Calu3 (cell line): ENCODE measurements around the gene TXNRD1. TPM values are rescaled to one million over a fixed set of nuclear protein-coding genes. Genes with fewer than 3 reads are reported as not detected.
A peak's percentile ranks its signal among the peaks of the same experiment; 100 is the strongest.

ENCODE experiments used
- BruUV-seq: library from RNA; stranded (reverse); fragments of 400-500 nt; replicated peaks from 2 replicates; lab custom pipeline; 2021; lab: Mats Ljungman, UMichigan
- CTCF ChIA-PET: fragments of 300-600 bp; sonication (Branson Sonifier 250); formaldehyde crosslinking; loops from one replicate; lab custom pipeline; 2022; ENCODE audit warnings: antibody characterized with exemption; lab: Charles Lee
- DNase-seq: peaks from one replicate; pipeline ENCODE4 v3.0.0; 2022
- H3K27ac Mint-ChIP-seq: one replicate; pipeline ENCODE4 v1.8.0; 2022; ENCODE audit warnings: mixed read lengths; ENCODE audit not compliant: unreplicated experiment
- H3K27me3 Mint-ChIP-seq: one replicate; pipeline ENCODE4 v1.8.0; 2022; ENCODE audit warnings: mixed read lengths; ENCODE audit not compliant: unreplicated experiment
- H3K36me3 Mint-ChIP-seq: one replicate; pipeline ENCODE4 v1.8.0; 2022; ENCODE audit warnings: mild to moderate bottlenecking, moderate library complexity, mixed read lengths; ENCODE audit not compliant: insufficient read depth, unreplicated experiment
- H3K4me1 Mint-ChIP-seq: one replicate; pipeline ENCODE4 v1.8.0; 2022; ENCODE audit warnings: mild to moderate bottlenecking, low read depth, mixed read lengths; ENCODE audit not compliant: unreplicated experiment
- H3K4me3 Mint-ChIP-seq: one replicate; pipeline ENCODE4 v1.8.0; 2022; ENCODE audit warnings: mild to moderate bottlenecking, low read depth, moderate library complexity, mixed read lengths; ENCODE audit not compliant: unreplicated experiment
- H3K9me3 Mint-ChIP-seq: one replicate; pipeline ENCODE4 v1.8.0; 2022; ENCODE audit warnings: low read depth, mixed read lengths; ENCODE audit not compliant: unreplicated experiment
- intact Hi-C: fragments of 100-400 bp; cut with micrococcal nuclease; formaldehyde crosslinking; loops from one replicate; pipeline ENCODE4 v1.10.0; 2022; ENCODE audit not compliant: unreplicated experiment
- total RNA-seq: library from RNA; stranded (reverse); gene quantifications from 2 replicates; pipeline ENCODE4 v1.2.3, GENCODE V29; 2022
- TF ChIP-seq, protein P1 (sequence below): fragments of 200-600 bp; IDR thresholded peaks from one replicate; pipeline ENCODE4 v1.8.0; 2022; ENCODE audit warnings: antibody characterized with exemption; ENCODE audit not compliant: unreplicated experiment

The TXNRD1 gene
- total RNA-seq, 1 experiment from 2014 or later, result 262 TPM

DNA sequence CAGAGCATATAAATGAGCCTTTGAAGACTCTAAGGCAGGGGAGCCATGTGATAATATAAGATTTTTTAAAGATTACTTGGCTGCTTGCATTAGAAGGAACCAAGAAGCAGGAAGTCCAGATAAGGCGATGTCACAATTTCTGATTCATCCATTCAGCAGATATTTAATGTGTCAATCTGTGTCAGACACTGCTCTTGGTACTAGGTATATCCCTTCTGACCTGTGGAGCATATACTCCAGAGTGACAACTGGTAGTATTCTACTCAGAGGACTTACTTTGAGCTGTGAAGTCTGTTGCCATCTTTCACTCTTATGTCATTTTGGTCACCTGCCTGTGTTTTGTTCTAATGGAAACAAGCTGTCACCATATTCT is 98.6 kb downstream of the TXNRD1 start:
- CTCF ChIA-PET, result no interaction called here
- Mint-ChIP-seq H3K27ac (peak overlapping the region; percentile 58), H3K4me1 (peaks cover 36% of the 10 kb centered on the region), H3K9me3 (no peaks in the 10 kb centered on the region), H3K27me3 (no peaks in the 10 kb centered on the region), H3K4me3 (no peak overlapping the region), H3K36me3 (peaks cover 89% of the 10 kb centered on the region)
- intact Hi-C loops, result no loop called here
- BruUV-seq, result no TSS peak
- no peak for DNase-seq
- TF ChIP-seq, protein P1, sequence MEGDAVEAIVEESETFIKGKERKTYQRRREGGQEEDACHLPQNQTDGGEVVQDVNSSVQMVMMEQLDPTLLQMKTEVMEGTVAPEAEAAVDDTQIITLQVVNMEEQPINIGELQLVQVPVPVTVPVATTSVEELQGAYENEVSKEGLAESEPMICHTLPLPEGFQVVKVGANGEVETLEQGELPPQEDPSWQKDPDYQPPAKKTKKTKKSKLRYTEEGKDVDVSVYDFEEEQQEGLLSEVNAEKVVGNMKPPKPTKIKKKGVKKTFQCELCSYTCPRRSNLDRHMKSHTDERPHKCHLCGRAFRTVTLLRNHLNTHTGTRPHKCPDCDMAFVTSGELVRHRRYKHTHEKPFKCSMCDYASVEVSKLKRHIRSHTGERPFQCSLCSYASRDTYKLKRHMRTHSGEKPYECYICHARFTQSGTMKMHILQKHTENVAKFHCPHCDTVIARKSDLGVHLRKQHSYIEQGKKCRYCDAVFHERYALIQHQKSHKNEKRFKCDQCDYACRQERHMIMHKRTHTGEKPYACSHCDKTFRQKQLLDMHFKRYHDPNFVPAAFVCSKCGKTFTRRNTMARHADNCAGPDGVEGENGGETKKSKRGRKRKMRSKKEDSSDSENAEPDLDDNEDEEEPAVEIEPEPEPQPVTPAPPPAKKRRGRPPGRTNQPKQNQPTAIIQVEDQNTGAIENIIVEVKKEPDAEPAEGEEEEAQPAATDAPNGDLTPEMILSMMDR, result no peak

DNA sequence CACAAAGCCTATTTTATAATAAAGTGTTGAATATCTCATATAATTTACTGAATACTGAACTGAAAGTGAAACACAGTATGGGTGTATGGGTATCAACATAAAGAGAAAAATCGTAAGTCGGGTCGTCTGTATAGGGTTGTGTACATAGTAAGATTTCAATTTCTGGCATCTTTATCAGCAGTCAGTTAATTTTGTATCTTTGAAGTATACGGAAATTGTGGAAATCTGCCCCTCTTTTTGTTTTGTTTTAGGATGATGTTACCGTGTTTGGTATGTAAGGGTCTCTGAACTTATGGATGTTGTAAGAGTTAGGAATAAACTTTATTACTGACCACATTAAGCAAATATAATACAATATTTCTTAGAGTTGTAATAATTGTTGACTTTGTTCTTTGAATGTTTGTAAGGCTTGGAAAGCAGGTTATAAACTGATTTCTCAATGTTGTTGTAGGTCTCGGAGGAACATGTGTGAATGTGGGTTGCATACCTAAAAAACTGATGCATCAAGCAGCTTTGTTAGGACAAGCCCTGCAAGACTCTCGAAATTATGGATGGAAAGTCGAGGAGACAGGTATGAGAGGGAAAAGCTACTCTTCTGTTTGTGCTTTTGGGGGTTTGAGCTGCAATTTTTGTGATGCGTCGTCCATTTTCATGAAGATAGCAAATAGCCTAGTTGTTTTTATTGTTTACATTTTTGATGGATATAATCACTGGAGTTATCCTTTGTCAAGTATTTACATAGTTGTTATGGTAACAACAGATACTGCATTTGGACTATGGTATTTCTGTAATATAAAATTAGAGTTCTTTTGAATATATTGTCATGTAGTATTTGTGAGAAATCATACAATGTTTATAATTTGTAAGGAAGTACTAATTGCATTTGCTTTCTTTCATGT is 100.0 kb downstream of the TXNRD1 start:
- Mint-ChIP-seq H3K27me3 (no peaks in the 10 kb centered on the region), H3K4me1 (peaks cover 28% of the 10 kb centered on the region), H3K27ac (no peak overlapping the region), H3K9me3 (no peaks in the 10 kb centered on the region), H3K4me3 (no peak overlapping the region), H3K36me3 (peaks cover 89% of the 10 kb centered on the region)
- CTCF ChIA-PET, result no interaction called here
- BruUV-seq, result no TSS peak
- TF ChIP-seq, protein P1, result no peak
- no peak for DNase-seq
- intact Hi-C loops, result no loop called here

DNA sequence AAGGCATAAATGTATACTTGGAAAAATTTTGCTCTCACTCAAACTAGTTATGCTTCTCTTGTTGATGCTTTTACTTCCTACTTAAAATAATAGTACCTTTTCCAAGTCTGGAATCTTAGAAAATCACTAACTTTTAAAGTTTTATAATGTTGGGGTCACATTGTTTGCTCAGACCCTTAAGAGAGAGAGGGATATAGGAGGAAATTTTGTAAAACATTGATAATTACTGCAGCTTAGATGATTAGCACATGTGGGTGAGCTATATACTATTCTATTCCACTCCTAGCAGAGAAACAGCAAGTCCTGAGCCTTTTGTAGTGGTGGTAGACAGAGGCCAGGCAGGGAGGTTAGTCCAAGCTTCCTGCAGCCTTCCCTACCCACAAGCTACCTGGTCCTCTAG is 101.4 kb downstream of the TXNRD1 start:
- TF ChIP-seq, protein P1, result no peak
- CTCF ChIA-PET, result no interaction called here
- H3K36me3 Mint-ChIP-seq, result peaks cover 93% of the 10 kb centered on the region
- peaks cover 20% of the 10 kb centered on the region for H3K4me1 Mint-ChIP-seq
- H3K9me3 Mint-ChIP-seq, result no peaks in the 10 kb centered on the region
- no peak for DNase-seq
- no peak overlapping the region for H3K27ac Mint-ChIP-seq
- BruUV-seq, result no TSS peak
- intact Hi-C loops, result no loop called here
- H3K4me3 Mint-ChIP-seq, result no peak overlapping the region
- H3K27me3 Mint-ChIP-seq, result no peaks in the 10 kb centered on the region

DNA sequence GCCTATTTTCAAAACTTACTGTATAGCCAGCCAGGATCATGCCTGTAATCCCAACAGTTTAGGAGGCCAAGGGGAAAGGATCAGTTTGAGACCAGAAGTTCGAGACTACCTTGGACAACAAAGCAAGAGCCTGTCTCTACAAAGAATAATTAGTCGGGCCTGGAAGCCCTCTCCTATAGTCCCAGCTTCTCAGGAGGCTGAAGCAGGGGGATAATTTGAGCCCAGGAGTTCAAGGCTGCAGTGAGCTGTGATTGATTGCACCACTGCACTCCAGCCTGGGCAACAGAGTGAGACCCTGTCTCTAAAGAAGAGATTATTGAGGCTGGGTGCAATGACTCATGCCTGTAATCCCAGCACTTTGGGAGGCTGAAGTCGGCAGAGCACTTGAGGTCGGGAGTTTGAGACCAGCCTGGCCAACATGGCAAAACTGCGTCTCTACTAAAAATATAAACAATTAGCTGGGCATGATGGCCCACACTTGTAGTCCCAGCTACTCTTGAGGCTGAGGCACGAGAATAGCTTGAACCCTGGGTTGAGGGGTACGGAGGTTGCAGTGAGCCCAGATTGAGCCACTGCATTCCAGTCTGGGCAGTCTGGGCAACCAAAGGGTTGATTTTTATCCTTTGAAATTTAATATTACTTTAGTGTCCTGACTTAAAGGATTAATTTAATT is 102.1 kb downstream of the TXNRD1 start:
- CTCF ChIA-PET, result interaction anchor here (0.5 kb wide), 1 partner anchor 46 kb away, joined by 4 read pairs; no protein-coding TSS in a partner anchor
- H3K36me3 Mint-ChIP-seq, result peaks cover 92% of the 10 kb centered on the region
- no peak overlapping the region for H3K4me3 Mint-ChIP-seq
- intact Hi-C loops, result no loop called here
- no peak overlapping the region for H3K27ac Mint-ChIP-seq
- H3K27me3 Mint-ChIP-seq, result no peaks in the 10 kb centered on the region
- H3K9me3 Mint-ChIP-seq, result no peaks in the 10 kb centered on the region
- TF ChIP-seq, protein P1, result no peak
- peaks cover 20% of the 10 kb centered on the region for H3K4me1 Mint-ChIP-seq
- no peak for DNase-seq
- no TSS peak for BruUV-seq
